Transverse colon (tissue), 4 donors: ENCODE results near the gene ATP12A. TPM values are rescaled to one million over a fixed set of nuclear protein-coding genes. Genes with fewer than 3 reads are reported as not detected.
A peak's percentile ranks its signal among the peaks of the same experiment; 100 is the strongest.

ENCODE experiments used
- DNase-seq: peaks from one replicate; pipeline ENCODE4 v3.0.0-alpha.2; 2019
- H3K27ac ChIP-seq, 4 donors: fragments of 200-600 bp; sonication (generic); 2 replicates each; pipeline ENCODE4 v1.5.1; 2016 to 2018; ENCODE audit warnings: inconsistent platforms in 4 of 4
- H3K27me3 ChIP-seq: fragments of 200-600 bp; sonication (generic); 2 replicates; pipeline ENCODE4 v1.5.1; 2017; ENCODE audit warnings: inconsistent platforms
- H3K36me3 ChIP-seq, 4 donors: fragments of 200-600 bp; sonication (generic); 2 replicates each; pipeline ENCODE4 v1.5.1; 2017 to 2019; ENCODE audit warnings: inconsistent platforms in 4 of 4
- H3K4me1 ChIP-seq, 4 donors: fragments of 200-600 bp; sonication (generic); 2 replicates each; pipeline ENCODE4 v1.5.1; 2017 to 2020; ENCODE audit warnings: inconsistent platforms in 4 of 4
- H3K4me3 ChIP-seq, 4 donors: fragments of 200-600 bp; sonication (generic); 1 replicate in 1 of 4; 2 replicates in 3 of 4; pipeline versions ENCODE4 v1.5.1 to v1.6.1; 2017 to 2019; ENCODE audit warnings: inconsistent platforms in 4 of 4
- H3K9me3 ChIP-seq, 2 donors: fragments of 200-600 bp; sonication (generic); 2 replicates each; pipeline ENCODE4 v1.5.1; 2017 to 2019; ENCODE audit warnings: inconsistent platforms in 2 of 2
- CTCF ChIP-seq, 5 experiments: fragments of 200-600 bp in 3 of 5; fragments of 450-650 bp in 2 of 5; sonication (generic) in 3 of 5; IDR thresholded peaks; 1 replicate in 2 of 5; 2 replicates in 3 of 5; pipeline ENCODE4 v1.5.1; 2016 to 2017; ENCODE audit warnings: antibody characterized with exemption in 5 of 5, inconsistent platforms in 3 of 5, mild to moderate bottlenecking in 2 of 5, moderate library complexity in 1 of 5
- EP300 ChIP-seq: sonication (generic); formaldehyde crosslinking; IDR thresholded peaks from one replicate; pipeline ENCODE4 v1.6.1; 2017; ENCODE audit warnings: antibody characterized with exemption, low read depth
- POLR2A ChIP-seq: fragments of 450-650 bp; IDR thresholded peaks from one replicate; pipeline ENCODE4 v1.6.1; 2016; ENCODE audit warnings: antibody characterized with exemption, mild to moderate bottlenecking, moderate library complexity
- POLR2AphosphoS5 ChIP-seq, 3 donors: sonication (generic); formaldehyde crosslinking; IDR thresholded peaks; one replicate each; pipeline ENCODE4 v1.6.1; 2016; ENCODE audit warnings: antibody characterized with exemption in 3 of 3
- WGBS, 2 donors: methylation state at CpG; one replicate each; pipeline ENCODE4 v1.1.5; 2018; ENCODE audit warnings: low coverage in 1 of 2; 5-methylcytosine and 5-hydroxymethylcytosine counted together
- in situ Hi-C, 4 donors: fragments of 200-750 bp; cut with MboI; loops; one replicate each; pipeline versions ENCODE4 v1.15.0 to v1.15.1; 2017; ENCODE audit warnings: low sequenced_read_pairs in 3 of 4, low pct_ligation_motif_present in 1 of 4, low pct_unique_long_range_greater_than_20kb in 1 of 4
- intact Hi-C: fragments of 100-400 bp; cut with DNase I; formaldehyde crosslinking; loops from one replicate; pipeline ENCODE4 v1.15.1; 2023; ENCODE audit warnings: low total_unique reads
- total RNA-seq, 4 donors: library from RNA; depleted of rRNA; stranded (reverse); fragments of >200 nt; gene quantifications; one replicate each; pipeline ENCODE4 v1.1.0, GENCODE V29; 2016

The ATP12A gene
- under 1 TPM in 1 of 4 donors, not detected in 3; 0.14 TPM for total RNA-seq

DNA sequence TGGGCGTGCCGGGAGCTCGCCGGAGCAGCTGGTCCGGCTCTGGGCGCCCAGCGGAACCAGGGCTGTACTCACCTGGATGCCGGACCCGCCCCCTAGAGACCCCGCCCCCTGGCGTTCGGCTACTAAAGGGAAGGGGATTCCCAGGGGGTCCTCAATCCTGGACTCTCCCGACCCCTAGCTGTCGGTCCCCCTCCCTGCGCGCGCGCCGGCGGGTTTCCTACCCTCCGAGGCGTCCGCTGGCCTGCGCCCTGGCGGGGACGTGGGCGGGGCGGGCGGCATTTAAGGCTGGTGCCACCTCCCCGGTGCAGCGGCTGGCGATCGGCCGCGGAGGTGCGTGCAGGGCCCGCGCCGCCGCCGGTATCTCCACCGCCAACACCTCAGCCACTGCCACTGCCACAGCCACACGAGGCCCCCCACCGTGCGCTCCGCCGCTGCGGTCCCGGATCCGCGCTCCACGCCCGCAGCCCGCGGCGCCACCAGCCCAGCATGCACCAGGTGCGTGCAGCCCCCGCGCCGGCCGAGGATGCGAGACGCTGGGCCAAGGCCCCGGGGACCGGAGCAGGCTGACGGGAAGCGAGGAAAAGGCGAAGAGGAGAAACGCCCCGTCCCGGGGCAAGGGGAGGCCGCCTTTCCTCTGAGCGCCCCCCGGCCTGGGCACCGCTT, at the start of gene ATP12A:
TSS of gene ATP12A (plus strand) at position 151 of the 663 bp plus-strand sequence. CDS start at position 487, 336 bp downstream.
- H3K27ac ChIP-seq = no peak within 1 kb of the TSS
- H3K36me3 ChIP-seq = no peaks in the 10 kb centered on the region
- peaks cover 48% of the 10 kb centered on the region for H3K27me3 ChIP-seq
- 1 to 40% methylated on average over 1 to 55 of the region's 75 CpGs for WGBS, 2 donors
- no peak for TF ChIP-seq EP300
- peak; percentile 42 for DNase-seq
- H3K4me1 ChIP-seq = peaks cover 0 to 15% (median 11%) of the 10 kb centered on the region in 4 donors
- peak within 1 kb of the TSS; percentile 10 to 54 (median 25) for H3K4me3 ChIP-seq
- H3K9me3 ChIP-seq = no peaks in the 10 kb centered on the region
- in situ Hi-C loops = loop anchor here in 1 of 4 donors (25.0 kb wide), 1 partner anchor 307 kb away; no protein-coding TSS in a partner anchor
- intact Hi-C loops = no loop called here

DNA sequence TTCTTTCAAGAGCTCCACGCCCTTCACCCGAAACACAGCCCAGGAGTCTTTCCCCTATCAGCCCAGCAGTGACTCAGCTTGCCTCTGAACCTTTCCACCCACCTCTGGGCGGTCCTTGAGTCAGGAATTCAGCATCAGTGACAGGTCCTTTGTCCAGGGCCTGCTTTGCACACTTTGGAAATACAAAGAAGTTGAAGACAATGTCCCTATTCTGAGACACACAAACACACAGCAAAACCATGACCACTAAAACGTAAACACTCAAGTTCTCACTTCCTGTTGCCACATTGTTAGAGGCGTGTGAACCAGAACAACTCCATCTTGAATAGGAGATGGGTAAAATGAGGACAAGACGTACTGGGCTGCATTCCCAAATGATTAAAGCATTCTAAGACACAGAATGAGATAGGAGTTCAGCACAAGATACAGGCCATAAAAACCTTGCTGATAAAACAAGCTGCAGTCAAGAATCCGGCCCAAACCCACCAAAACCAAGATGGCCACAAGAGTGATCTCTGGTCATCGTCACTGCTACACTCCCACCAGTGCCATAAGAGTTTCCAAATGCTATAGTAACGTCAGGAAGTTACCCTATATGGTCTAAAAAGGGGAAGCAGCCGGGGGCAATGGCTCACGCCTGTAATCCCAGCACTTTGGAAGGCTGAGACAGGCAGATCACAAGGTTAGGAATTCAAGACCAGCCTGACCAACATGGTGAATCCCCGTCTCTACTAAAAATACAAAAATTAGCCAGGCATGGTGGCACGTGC, 49.2 kb upstream of the ATP12A start:
- no peak overlapping the region for H3K4me3 ChIP-seq
- WGBS, 2 donors = 79 to 81% methylated on average over 5 to 13 of the region's 13 CpGs
- H3K36me3 ChIP-seq = no peaks in the 10 kb centered on the region
- in situ Hi-C loops (no loop called here), intact Hi-C loops (no loop called here)
- no peak for DNase-seq
- no peak overlapping the region for H3K27ac ChIP-seq
- peaks cover 0 to 29% (median 11%) of the 10 kb centered on the region in 4 donors for H3K4me1 ChIP-seq
- no peak for TF ChIP-seq EP300
- no peak for TF ChIP-seq POLR2AphosphoS5 (IDR thresholded peaks at IDR 0.05)
- no peak for TF ChIP-seq CTCF (IDR thresholded peaks at IDR 0.05)
- no peaks in the 10 kb centered on the region for H3K9me3 ChIP-seq
- H3K27me3 ChIP-seq = no peaks in the 10 kb centered on the region

DNA sequence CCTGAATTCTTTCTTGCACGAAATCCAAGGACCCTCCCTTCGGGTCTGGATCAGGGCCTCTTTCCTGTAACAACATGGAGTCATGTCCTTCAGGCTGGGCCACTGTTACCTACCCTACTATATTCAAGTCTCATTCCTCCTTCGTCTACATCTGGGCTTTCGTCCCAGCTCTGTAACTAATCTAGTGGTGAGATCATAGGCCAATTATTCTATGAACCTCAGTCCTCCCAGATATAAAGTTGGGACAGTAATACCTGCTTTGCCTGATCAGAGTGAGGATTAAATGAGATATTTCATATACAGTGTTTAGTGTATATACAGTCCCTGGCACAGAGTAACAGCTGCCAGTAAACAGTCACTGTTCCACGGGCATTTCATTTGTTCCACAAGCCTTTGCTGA, 48.3 kb upstream of the ATP12A start:
- DNase-seq = no peak
- no peaks in the 10 kb centered on the region for H3K27me3 ChIP-seq
- no peaks in the 10 kb centered on the region for H3K36me3 ChIP-seq
- no peak overlapping the region for H3K4me3 ChIP-seq
- no peak overlapping the region for H3K27ac ChIP-seq
- H3K4me1 ChIP-seq = peaks cover 0 to 20% (median 4%) of the 10 kb centered on the region in 4 donors
- 84 to 92% methylated on average over 2 to 5 of the region's 5 CpGs for WGBS, 2 donors
- TF ChIP-seq POLR2AphosphoS5 (IDR thresholded peaks at IDR 0.05) (no peak), POLR2A (no peak), EP300 (no peak), CTCF (IDR thresholded peaks at IDR 0.05) (no peak)
- intact Hi-C loops (no loop called here), in situ Hi-C loops (no loop called here)
- no peaks in the 10 kb centered on the region for H3K9me3 ChIP-seq

DNA sequence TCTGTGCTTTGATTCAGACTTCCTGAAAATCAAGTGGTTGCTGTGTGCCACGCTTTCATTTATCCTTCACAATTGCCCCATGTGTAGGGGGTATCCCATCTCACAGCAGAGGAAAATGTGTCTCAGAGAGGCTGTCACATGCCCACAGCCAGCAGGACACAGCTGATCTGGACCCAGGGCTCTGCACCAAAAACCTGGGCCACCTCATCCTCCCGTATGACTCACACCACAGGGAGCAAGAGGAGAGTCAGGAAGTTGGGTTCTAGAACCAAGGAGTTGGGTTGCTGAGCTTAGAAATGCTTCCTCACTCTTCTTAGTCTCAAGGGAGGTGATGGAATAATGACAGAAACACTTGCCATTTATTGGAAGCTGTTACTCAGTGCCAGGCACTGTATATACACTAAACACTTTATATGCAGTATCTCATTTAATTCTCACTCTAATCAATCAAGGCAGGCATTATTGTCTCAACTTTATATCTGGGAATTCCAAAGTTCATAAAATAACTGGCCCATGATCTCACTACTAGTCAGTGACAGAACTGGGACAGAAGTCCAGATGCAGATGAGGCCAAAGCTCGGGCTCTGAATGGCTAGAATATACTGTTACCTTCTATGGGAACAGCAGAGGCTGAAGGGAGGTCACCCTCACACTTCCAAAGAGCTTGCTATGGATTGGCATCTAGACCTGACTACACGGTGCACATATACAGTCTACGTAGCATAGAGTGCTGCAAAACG, 47.7 kb upstream of the ATP12A start:
- in situ Hi-C loops = no loop called here
- H3K9me3 ChIP-seq = no peaks in the 10 kb centered on the region
- intact Hi-C loops = no loop called here
- no peak overlapping the region for H3K4me3 ChIP-seq
- no peak for TF ChIP-seq POLR2AphosphoS5 (IDR thresholded peaks at IDR 0.05)
- TF ChIP-seq EP300 = no peak
- TF ChIP-seq POLR2A = no peak
- TF ChIP-seq CTCF (IDR thresholded peaks at IDR 0.05) = no peak
- peaks cover 0 to 14% (median 2%) of the 10 kb centered on the region in 4 donors for H3K4me1 ChIP-seq
- DNase-seq = no peak
- no peak overlapping the region for H3K27ac ChIP-seq
- no peaks in the 10 kb centered on the region for H3K36me3 ChIP-seq
- H3K27me3 ChIP-seq = no peaks in the 10 kb centered on the region
- WGBS, 2 donors = 83 to 88% methylated on average over 2 to 6 of the region's 6 CpGs
